B cell (primary cell): Measurements from ENCODE around the gene NFATC1. TPM values are rescaled to one million over a fixed set of nuclear protein-coding genes. Genes with fewer than 3 reads are reported as not detected.

Experiments used
- ATAC-seq: fragments of 200-7000 bp; cut with Tn5 transposase; one replicate; pipeline ENCODE4 v1.10.0; 2021; ENCODE audit warnings: low read depth, mild to moderate bottlenecking, moderate number of reproducible peaks, moderate library complexity
- CTCF ChIA-PET: fragments of 350-600 bp; sonication (Branson Sonifier 250); formaldehyde crosslinking; loops from one replicate; lab custom pipeline; 2021; ENCODE audit warnings: antibody characterized with exemption, inconsistent platforms; lab: Charles Lee
- POLR2A ChIA-PET: fragments of 350-600 bp; sonication (Branson Sonifier 250); formaldehyde crosslinking; loops from one replicate; lab custom pipeline; 2021; ENCODE audit warnings: antibody characterized with exemption; lab: Charles Lee
- DNase-seq: peaks from one replicate; pipeline ENCODE4 v3.0.0; 2013
- H2AFZ ChIP-seq: 2 replicates; pipeline ENCODE4 v1.6.1; 2012; ENCODE audit warnings: mild to moderate bottlenecking, low read depth, low read length; ENCODE audit not compliant: insufficient read depth, poor library complexity, severe bottlenecking
- H3K27ac ChIP-seq, 2 donors: 1 replicate in 1 of 2; 2 replicates in 1 of 2; pipeline ENCODE4 v1.5.1; 2012 to 2013; ENCODE audit warnings: low read length in 2 of 2, mild to moderate bottlenecking in 2 of 2, moderate library complexity in 1 of 2
- H3K27me3 ChIP-seq, 4 experiments: fragments of 200-600 bp in 1 of 4; sonication (generic) in 1 of 4; replicated peaks in 1 of 4; 1 replicate in 2 of 4; 2 replicates in 2 of 4; pipeline versions ENCODE4 v1.6.1 to v1.7.0; 2013 to 2016; ENCODE audit warnings: low read length in 3 of 4, mild to moderate bottlenecking in 2 of 4, mixed read lengths in 1 of 4, moderate library complexity in 1 of 4; ENCODE audit not compliant: insufficient read depth in 4 of 4, control insufficient read depth in 3 of 4; ENCODE audit errors: control extremely low read depth in 1 of 4
- H3K36me3 ChIP-seq, 2 experiments: replicated peaks in 1 of 2; 1 replicate in 1 of 2; 2 replicates in 1 of 2; pipeline versions ENCODE4 v1.6.1 to v1.7.1; 2013; ENCODE audit warnings: low read length in 1 of 2; ENCODE audit not compliant: insufficient read depth in 2 of 2, control insufficient read depth in 1 of 2; ENCODE audit errors: control extremely low read depth in 1 of 2, extremely low read depth in 1 of 2
- H3K4me1 ChIP-seq, 2 donors: fragments of 200-600 bp in 1 of 2; sonication (generic) in 1 of 2; 1 replicate in 1 of 2; 2 replicates in 1 of 2; pipeline versions ENCODE4 v1.5.1 to v1.6.1; 2013 to 2017; ENCODE audit warnings: low read length in 2 of 2; ENCODE audit not compliant: control insufficient read depth in 2 of 2, insufficient read depth in 2 of 2
- H3K4me2 ChIP-seq: replicated peaks from 2 replicates; pipeline ENCODE3; 2012; ENCODE audit warnings: mild to moderate bottlenecking, low read depth, low read length; ENCODE audit not compliant: poor library complexity, severe bottlenecking
- H3K4me3 ChIP-seq, 5 experiments: fragments of 200-600 bp in 1 of 5; sonication (generic) in 1 of 5; 1 replicate in 3 of 5; 2 replicates in 2 of 5; pipeline versions ENCODE4 v1.5.1 to v1.7.0; 2011 to 2016; ENCODE audit warnings: low read length in 4 of 5, mild to moderate bottlenecking in 4 of 5, low read depth in 2 of 5, control low read depth in 1 of 5, moderate library complexity in 1 of 5; ENCODE audit not compliant: insufficient read depth in 1 of 5; ENCODE audit errors: control extremely low read depth in 1 of 5, extremely low read depth in 1 of 5
- H3K79me2 ChIP-seq: fragments of 200-600 bp; sonication (generic); one replicate; pipeline ENCODE4 v1.6.0; 2016; ENCODE audit warnings: low read length; ENCODE audit not compliant: control insufficient read depth, insufficient read depth
- H3K9ac ChIP-seq: fragments of 200-600 bp; sonication (generic); 2 replicates; pipeline ENCODE4 v1.6.1; 2017; ENCODE audit warnings: mild to moderate bottlenecking, low read length, moderate library complexity
- H3K9me3 ChIP-seq, 3 donors: one replicate each; pipeline versions ENCODE4 v1.6.1 to v1.7.1; 2013; ENCODE audit warnings: low read length in 2 of 3; ENCODE audit not compliant: control insufficient read depth in 2 of 3, insufficient read depth in 1 of 3; ENCODE audit errors: control extremely low read depth in 1 of 3
- H4K20me1 ChIP-seq: 2 replicates; pipeline ENCODE4 v1.6.0; 2012; ENCODE audit warnings: mild to moderate bottlenecking, low read length; ENCODE audit not compliant: insufficient read depth, control insufficient read depth, poor library complexity, severe bottlenecking
- H3K27ac Mint-ChIP-seq: one replicate; pipeline ENCODE4 v1.8.0; 2021; ENCODE audit warnings: mixed read lengths
- H3K27me3 Mint-ChIP-seq: one replicate; pipeline ENCODE4 v1.8.0; 2021; ENCODE audit warnings: mixed read lengths
- H3K4me1 Mint-ChIP-seq: one replicate; pipeline ENCODE4 v1.8.0; 2021; ENCODE audit warnings: mixed read lengths
- H3K4me3 Mint-ChIP-seq: one replicate; pipeline ENCODE4 v1.8.0; 2021; ENCODE audit warnings: mixed read lengths
- H3K9me3 Mint-ChIP-seq: one replicate; pipeline ENCODE4 v1.8.0; 2022; ENCODE audit warnings: mixed read lengths; ENCODE audit not compliant: insufficient read depth
- CTCF ChIP-seq: fragments of 200-600 bp; IDR thresholded peaks from one replicate; pipeline ENCODE4 v1.8.0; 2022; ENCODE audit warnings: antibody characterized with exemption, mild to moderate bottlenecking
- EZH2 ChIP-seq: IDR thresholded peaks from 2 replicates; pipeline ENCODE4 v1.6.1; 2012; ENCODE audit warnings: borderline replicate concordance, low read depth, mild to moderate bottlenecking, moderate library complexity, low read length; ENCODE audit not compliant: insufficient read depth, poor library complexity, severe bottlenecking
- WGBS: methylation state at CpG from one replicate; pipeline ENCODE4 v1.1.5; 2013; ENCODE audit warnings: missing lambda C conversion rate; ENCODE audit not compliant: insufficient coverage; 5-methylcytosine and 5-hydroxymethylcytosine counted together
- intact Hi-C: fragments of 100-400 bp; cut with micrococcal nuclease; formaldehyde crosslinking; loops from one replicate; pipeline ENCODE4 v1.10.0; 2022
- polyA plus RNA-seq: library from polyadenylated mRNA; depleted of rRNA; stranded (reverse); fragments of >200 nt; gene quantifications from 2 replicates; pipeline ENCODE4 v1.2.3, GENCODE V29; 2012
- total RNA-seq, 2 donors: library from RNA; stranded (reverse); fragments of 120-200 nt in 1 of 2; gene quantifications; 1 replicate in 1 of 2; 2 replicates in 1 of 2; pipeline versions ENCODE4 v1.2.3 to v1.2.4, GENCODE V29; 2013 to 2022

Gene NFATC1
- total and polyA plus RNA-seq, 2 donors (not counting 1 experiment from before 2014, with no cell fraction given) = 32.2 to 108 TPM

GRCh38 chr18:79465392-79465991 is 69.8 kb downstream of the NFATC1 start:
- H3K27ac ChIP-seq = peak overlapping the region; percentile 97 to 98
- Mint-ChIP-seq H3K27ac (peak overlapping the region; percentile 95), H3K4me1 (peaks cover 67% of the 10 kb centered on the region), H3K9me3 (no peaks in the 10 kb centered on the region), H3K4me3 (peak overlapping the region; percentile 88), H3K27me3 (no peaks in the 10 kb centered on the region)
- WGBS = 3% methylated on average over 26 of the region's 26 CpGs
- peaks cover 0 to 6% (median 0%) of the 10 kb centered on the region in 3 donors for H3K9me3 ChIP-seq
- H3K4me3 ChIP-seq = peak overlapping the region in 4 of 5 experiments; percentile 51 to 61 (median 56)
- H2AFZ ChIP-seq = peak overlapping the region; percentile 20
- H3K9ac ChIP-seq = peak overlapping the region; percentile 59
- POLR2A ChIA-PET = interaction anchor here (1.2 to 2.7 kb wide), 6 partner anchors 27 to 72 kb away, joined by 4 to 22 read pairs (median 10); no protein-coding TSS in a partner anchor
- peak overlapping the region; percentile 83 for H3K4me2 ChIP-seq
- no peaks in the 10 kb centered on the region for H3K27me3 ChIP-seq
- H3K4me1 ChIP-seq = peaks cover 56 to 81% of the 10 kb centered on the region in 2 donors
- peaks cover 90% of the 10 kb centered on the region for H3K79me2 ChIP-seq
- CTCF ChIA-PET = interaction anchor here (0.8 to 3.2 kb wide), 13 partner anchors 11 to 179 kb away, joined by 3 to 12 read pairs (median 5); partner anchors contain the start of gene NFATC1
- TF ChIP-seq EZH2 (no peak), CTCF (no peak)
- H4K20me1 ChIP-seq = peaks cover 6% of the 10 kb centered on the region
- peaks cover 0 to 60% of the 10 kb centered on the region in 2 experiments for H3K36me3 ChIP-seq
- peak; percentile 65 for ATAC-seq
- peak; percentile 80 for DNase-seq
- intact Hi-C loops = loop anchor here (1.0 to 5.0 kb wide), 3 partner anchors 58 to 73 kb away; no protein-coding TSS in a partner anchor

GRCh38 chr18:79466591-79466990 is 70.9 kb downstream of the NFATC1 start:
- WGBS = 14% methylated on average over 15 of the region's 16 CpGs
- peaks cover 1 to 61% of the 10 kb centered on the region in 2 experiments for H3K36me3 ChIP-seq
- peaks cover 56% of the 10 kb centered on the region for H3K4me1 Mint-ChIP-seq
- peaks cover 6% of the 10 kb centered on the region for H4K20me1 ChIP-seq
- H2AFZ ChIP-seq = peak overlapping the region; percentile 15
- H3K27ac Mint-ChIP-seq = peak overlapping the region; percentile 95
- H3K9me3 Mint-ChIP-seq = no peaks in the 10 kb centered on the region
- peaks cover 0 to 2% (median 0%) of the 10 kb centered on the region in 3 donors for H3K9me3 ChIP-seq
- H3K4me1 ChIP-seq = peaks cover 45 to 70% of the 10 kb centered on the region in 2 donors
- H3K4me2 ChIP-seq = peak overlapping the region; percentile 83
- peak overlapping the region; percentile 97 to 98 for H3K27ac ChIP-seq
- no peaks in the 10 kb centered on the region for H3K27me3 Mint-ChIP-seq
- peak overlapping the region; percentile 88 for H3K4me3 Mint-ChIP-seq
- peak overlapping the region; percentile 59 for H3K9ac ChIP-seq
- peaks cover 85% of the 10 kb centered on the region for H3K79me2 ChIP-seq
- peak; percentile 90 for DNase-seq
- TF ChIP-seq CTCF (no peak), EZH2 (no peak)
- ATAC-seq = peak; percentile 60
- POLR2A ChIA-PET = interaction anchor here (1.9 to 2.7 kb wide), 4 partner anchors 30 to 69 kb away, joined by 9 to 22 read pairs (median 14); no protein-coding TSS in a partner anchor
- CTCF ChIA-PET = interaction anchor here (1.0 to 3.2 kb wide), 9 partner anchors 24 to 73 kb away, joined by 3 to 12 read pairs (median 8); partner anchors contain the start of gene NFATC1
- no peaks in the 10 kb centered on the region for H3K27me3 ChIP-seq
- peak overlapping the region in 1 of 5 experiments; percentile 58 for H3K4me3 ChIP-seq
- intact Hi-C loops = loop anchor here (1.0 to 5.0 kb wide), 2 partner anchors 62 to 74 kb away; no protein-coding TSS in a partner anchor
